ENCODE measurements around the gene GRIK5. TPM values are rescaled to one million over a fixed set of nuclear protein-coding genes. Genes with fewer than 3 reads are reported as not detected.

GRIK5 gene
- total RNA-seq, 1 experiment from 2014 or later: 0.61 TPM

- H3K4me3 Mint-ChIP-seq (ENCODE audit: low read depth, unreplicated experiment): no peak overlapping the region
- no peak for TF ChIP-seq CTCF (IDR thresholded peaks at IDR 0.05; ENCODE audit: unreplicated experiment)
- CTCF ChIA-PET: no interaction called here
- no peaks in the 10 kb centered on the region for H3K27me3 Mint-ChIP-seq (ENCODE audit: unreplicated experiment)
- H3K36me3 Mint-ChIP-seq (ENCODE audit: insufficient read depth, unreplicated experiment): peaks cover 12% of the 10 kb centered on the region
- H3K27ac Mint-ChIP-seq (ENCODE audit: unreplicated experiment): no peak overlapping the region
- H3K4me1 Mint-ChIP-seq (ENCODE audit: low read depth, unreplicated experiment): peaks cover 10% of the 10 kb centered on the region
- no TSS peak for BruUV-seq (replicated peaks)
- intact Hi-C loops (cut with micrococcal nuclease; ENCODE audit: unreplicated experiment): loop anchor here (10.0 kb wide), 1 partner anchor 95 kb away; the partner anchor contains the start of gene ATP1A3
- no peaks in the 10 kb centered on the region for H3K9me3 Mint-ChIP-seq (ENCODE audit: low read depth, unreplicated experiment)
- DNase-seq: no peak
Measured at GRCh38 chr19:42089772-42090171, 19.8 kb upstream of the GRIK5 start.

- no peak for DNase-seq
- no peak overlapping the region for H3K27ac Mint-ChIP-seq (ENCODE audit: unreplicated experiment)
- peaks cover 10% of the 10 kb centered on the region for H3K4me1 Mint-ChIP-seq (ENCODE audit: low read depth, unreplicated experiment)
- CTCF ChIA-PET: no interaction called here
- no peak for TF ChIP-seq CTCF (IDR thresholded peaks at IDR 0.05; ENCODE audit: unreplicated experiment)
- BruUV-seq (replicated peaks): no TSS peak
- H3K9me3 Mint-ChIP-seq (ENCODE audit: low read depth, unreplicated experiment): no peaks in the 10 kb centered on the region
- H3K36me3 Mint-ChIP-seq (ENCODE audit: insufficient read depth, unreplicated experiment): peaks cover 14% of the 10 kb centered on the region
- no peaks in the 10 kb centered on the region for H3K27me3 Mint-ChIP-seq (ENCODE audit: unreplicated experiment)
- intact Hi-C loops (cut with micrococcal nuclease; ENCODE audit: unreplicated experiment): no loop called here
- no peak overlapping the region for H3K4me3 Mint-ChIP-seq (ENCODE audit: low read depth, unreplicated experiment)
Measured at GRCh38 chr19:42089191-42089750, 19.3 kb upstream of the GRIK5 start.

DNA sequence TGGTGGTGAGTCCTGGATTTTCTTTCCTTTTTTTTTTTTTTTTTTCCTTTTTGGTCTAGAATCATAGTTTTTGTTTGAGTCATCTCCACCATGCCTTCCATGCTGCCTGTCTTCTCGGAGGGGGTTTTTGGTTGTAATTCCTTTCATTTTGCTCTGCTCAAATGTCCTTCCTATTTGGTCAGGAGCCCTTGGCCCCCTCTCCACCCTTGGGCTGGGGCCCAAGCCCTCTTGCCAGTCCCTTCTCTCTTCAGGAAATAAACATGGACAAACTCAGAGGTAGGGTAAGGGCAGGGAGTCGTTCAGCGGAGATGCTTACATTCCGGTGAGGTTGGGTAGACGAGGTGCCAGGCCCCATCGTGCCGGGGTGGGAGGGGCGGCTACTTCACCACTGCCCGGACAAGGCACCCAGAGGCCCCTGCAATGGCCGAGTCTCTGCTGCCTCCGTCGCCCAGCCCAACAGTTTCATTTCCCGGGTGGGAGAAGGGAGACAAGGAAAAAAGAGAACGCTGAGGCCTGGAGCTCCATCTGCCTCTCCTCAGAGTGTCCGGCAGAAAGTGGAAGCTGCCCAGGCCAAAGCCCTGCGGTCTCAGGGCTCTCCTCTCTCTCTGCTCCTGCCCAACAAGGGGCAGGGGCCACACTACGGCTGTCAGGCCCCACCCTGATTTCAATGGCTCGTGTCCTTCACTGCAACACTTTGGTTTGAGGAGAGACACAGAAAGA lies 18.6 kb upstream of the GRIK5 start:
- Mint-ChIP-seq H3K4me1 (ENCODE audit: low read depth, unreplicated experiment) (peaks cover 10% of the 10 kb centered on the region), H3K27me3 (ENCODE audit: unreplicated experiment) (no peaks in the 10 kb centered on the region), H3K9me3 (ENCODE audit: low read depth, unreplicated experiment) (no peaks in the 10 kb centered on the region), H3K27ac (ENCODE audit: unreplicated experiment) (no peak overlapping the region), H3K4me3 (ENCODE audit: low read depth, unreplicated experiment) (no peak overlapping the region), H3K36me3 (ENCODE audit: insufficient read depth, unreplicated experiment) (peaks cover 14% of the 10 kb centered on the region)
- no TSS peak for BruUV-seq (replicated peaks)
- CTCF ChIA-PET: no interaction called here
- DNase-seq: no peak
- intact Hi-C loops (cut with micrococcal nuclease; ENCODE audit: unreplicated experiment): no loop called here
- TF ChIP-seq CTCF (IDR thresholded peaks at IDR 0.05; ENCODE audit: unreplicated experiment): no peak

DNA sequence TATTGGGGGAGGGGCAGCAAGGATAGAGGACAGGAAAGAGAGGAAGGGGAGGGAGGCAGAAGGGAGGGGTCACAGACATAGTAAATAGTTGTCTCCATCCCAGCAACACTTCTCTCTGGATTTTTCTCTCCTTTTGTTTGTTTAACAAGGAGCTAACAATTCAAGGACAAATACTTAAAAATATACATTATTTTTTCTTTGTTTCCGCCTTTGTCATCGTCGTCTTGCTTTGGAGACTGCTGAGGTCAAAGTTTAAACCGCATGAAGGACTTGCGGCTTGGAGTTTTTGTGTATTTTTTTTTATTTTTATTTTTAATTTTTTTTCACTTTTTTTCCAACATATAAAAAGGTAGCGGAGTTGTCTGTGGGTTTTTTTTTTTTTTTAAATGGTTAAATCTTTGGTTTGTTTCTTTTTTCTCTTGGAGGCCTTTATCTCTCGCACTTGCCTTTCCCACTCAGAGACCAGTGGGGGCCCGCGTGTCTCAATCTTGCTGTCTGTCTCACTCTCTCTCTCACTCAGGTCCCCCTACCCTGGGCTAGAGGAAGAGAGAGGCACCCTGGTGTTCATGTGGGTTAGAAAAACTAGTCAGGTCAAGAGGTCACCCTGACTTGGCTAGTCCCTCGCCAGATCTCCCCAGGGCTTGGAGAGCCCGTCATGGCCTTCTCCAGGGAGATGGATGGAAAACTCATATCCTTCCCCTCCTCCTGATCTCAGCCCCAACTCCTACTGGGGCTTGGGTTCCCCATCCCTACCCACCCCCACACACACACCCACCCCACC lies 17.0 kb upstream of the GRIK5 start:
- no peak overlapping the region for H3K4me3 Mint-ChIP-seq (ENCODE audit: low read depth, unreplicated experiment)
- no TSS peak for BruUV-seq (replicated peaks)
- H3K9me3 Mint-ChIP-seq (ENCODE audit: low read depth, unreplicated experiment): no peaks in the 10 kb centered on the region
- H3K4me1 Mint-ChIP-seq (ENCODE audit: low read depth, unreplicated experiment): peaks cover 11% of the 10 kb centered on the region
- CTCF ChIA-PET: no interaction called here
- H3K36me3 Mint-ChIP-seq (ENCODE audit: insufficient read depth, unreplicated experiment): peaks cover 20% of the 10 kb centered on the region
- intact Hi-C loops (cut with micrococcal nuclease; ENCODE audit: unreplicated experiment): no loop called here
- no peak for DNase-seq
- no peaks in the 10 kb centered on the region for H3K27me3 Mint-ChIP-seq (ENCODE audit: unreplicated experiment)
- TF ChIP-seq CTCF (IDR thresholded peaks at IDR 0.05; ENCODE audit: unreplicated experiment): no peak
- H3K27ac Mint-ChIP-seq (ENCODE audit: unreplicated experiment): no peak overlapping the region
